AG09309 (cell line): ENCODE measurements around the gene CLDN19.
A peak's percentile ranks its signal among the peaks of the same experiment; 100 is the strongest.

Experiments used
- DNase-seq: peaks from one replicate; pipeline ENCODE4 v3.0.0-alpha.2; 2010; ENCODE audit warnings: low read depth
- H3K4me3 ChIP-seq: 2 replicates; pipeline ENCODE4 v1.5.1; 2011; ENCODE audit warnings: mild to moderate bottlenecking, low read depth, low read length, moderate library complexity; ENCODE audit not compliant: control insufficient read depth
- TF ChIP-seq, protein P1 (sequence below): IDR thresholded peaks from 2 replicates; pipeline ENCODE4 v1.5.1; 2011; ENCODE audit warnings: mild to moderate bottlenecking, low read depth, low read length, inconsistent platforms; ENCODE audit not compliant: insufficient read depth, control insufficient read depth; ENCODE audit errors: missing control alignments

CLDN19 gene

DNA sequence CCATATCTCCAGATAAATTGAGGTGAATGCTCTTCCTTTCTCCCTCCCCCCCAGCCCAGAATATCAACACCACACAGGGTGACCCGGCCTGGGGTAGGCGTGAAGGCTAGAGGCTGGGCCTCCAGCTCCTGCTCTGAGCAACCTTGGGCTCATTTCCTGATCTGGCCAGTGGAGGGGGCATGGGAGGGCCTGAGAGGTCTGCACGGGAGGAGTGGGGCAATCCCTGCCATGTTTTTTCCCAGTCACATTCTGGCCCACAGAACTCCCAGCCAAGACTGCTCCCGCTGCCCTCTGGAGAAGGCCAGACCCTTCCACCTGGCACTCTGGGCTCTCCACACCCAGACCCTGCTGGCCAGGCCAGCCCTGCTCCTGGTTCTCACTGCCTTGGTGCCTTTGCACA is 3.9 kb downstream of the CLDN19 start:
- no peak for DNase-seq
- TF ChIP-seq, protein P1, sequence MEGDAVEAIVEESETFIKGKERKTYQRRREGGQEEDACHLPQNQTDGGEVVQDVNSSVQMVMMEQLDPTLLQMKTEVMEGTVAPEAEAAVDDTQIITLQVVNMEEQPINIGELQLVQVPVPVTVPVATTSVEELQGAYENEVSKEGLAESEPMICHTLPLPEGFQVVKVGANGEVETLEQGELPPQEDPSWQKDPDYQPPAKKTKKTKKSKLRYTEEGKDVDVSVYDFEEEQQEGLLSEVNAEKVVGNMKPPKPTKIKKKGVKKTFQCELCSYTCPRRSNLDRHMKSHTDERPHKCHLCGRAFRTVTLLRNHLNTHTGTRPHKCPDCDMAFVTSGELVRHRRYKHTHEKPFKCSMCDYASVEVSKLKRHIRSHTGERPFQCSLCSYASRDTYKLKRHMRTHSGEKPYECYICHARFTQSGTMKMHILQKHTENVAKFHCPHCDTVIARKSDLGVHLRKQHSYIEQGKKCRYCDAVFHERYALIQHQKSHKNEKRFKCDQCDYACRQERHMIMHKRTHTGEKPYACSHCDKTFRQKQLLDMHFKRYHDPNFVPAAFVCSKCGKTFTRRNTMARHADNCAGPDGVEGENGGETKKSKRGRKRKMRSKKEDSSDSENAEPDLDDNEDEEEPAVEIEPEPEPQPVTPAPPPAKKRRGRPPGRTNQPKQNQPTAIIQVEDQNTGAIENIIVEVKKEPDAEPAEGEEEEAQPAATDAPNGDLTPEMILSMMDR: peak; percentile 49
- H3K4me3 ChIP-seq: no peak overlapping the region

DNA sequence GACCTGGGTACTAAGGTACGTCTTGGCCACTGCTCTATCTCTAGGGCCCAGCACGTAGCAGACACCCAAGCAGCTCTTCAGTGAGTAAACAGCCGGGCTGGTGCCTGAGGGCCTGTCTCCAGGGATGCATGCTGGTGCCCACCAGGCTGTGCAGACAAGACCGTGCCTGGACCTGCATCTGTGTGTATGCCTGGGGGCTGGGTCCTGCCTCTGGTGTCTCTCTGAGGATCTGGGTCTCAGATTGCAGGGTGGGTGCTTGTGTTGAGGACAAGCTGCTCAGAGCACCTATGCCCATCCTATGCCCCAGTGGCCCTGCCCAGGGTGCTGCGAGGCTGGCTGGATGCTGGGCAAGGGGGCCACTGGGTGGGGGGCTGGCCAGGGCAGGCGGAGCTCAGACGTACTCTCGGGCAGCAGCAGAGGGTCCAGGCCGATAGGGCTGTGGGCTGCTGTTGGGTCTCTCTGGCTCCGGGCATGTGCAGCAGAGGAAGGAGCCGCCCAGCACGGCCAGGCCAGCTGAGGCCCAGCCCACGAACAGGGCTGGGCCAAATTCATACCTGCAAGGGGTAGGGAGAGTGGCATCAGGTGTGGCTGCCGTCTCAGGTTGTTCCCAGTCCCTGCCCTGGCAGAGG is 4.4 kb downstream of the CLDN19 start:
- no peak for DNase-seq
- no peak overlapping the region for H3K4me3 ChIP-seq
- TF ChIP-seq, protein P1: no peak

DNA sequence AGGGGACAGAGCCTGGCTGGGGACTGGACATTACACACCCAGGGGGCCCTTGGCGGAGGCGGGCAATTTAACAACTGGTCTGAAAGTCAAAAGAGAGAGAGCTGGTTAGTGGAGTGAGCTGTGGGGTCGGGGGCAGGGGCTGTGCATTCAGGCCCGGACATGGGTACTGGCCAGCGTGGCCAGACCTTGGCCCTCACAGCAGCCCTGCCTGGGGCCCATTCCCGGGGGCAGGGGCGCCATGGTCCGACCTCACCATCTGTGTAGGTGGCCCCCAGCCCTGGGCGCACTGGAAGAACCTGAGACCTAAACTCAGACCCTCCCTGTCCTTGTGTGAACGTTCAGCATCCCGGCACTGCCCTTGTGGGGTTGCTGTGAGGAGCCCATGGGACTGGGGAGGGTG is 5.0 kb downstream of the CLDN19 start:
- DNase-seq: no peak
- no peak overlapping the region for H3K4me3 ChIP-seq
- TF ChIP-seq, protein P1: no peak

DNA sequence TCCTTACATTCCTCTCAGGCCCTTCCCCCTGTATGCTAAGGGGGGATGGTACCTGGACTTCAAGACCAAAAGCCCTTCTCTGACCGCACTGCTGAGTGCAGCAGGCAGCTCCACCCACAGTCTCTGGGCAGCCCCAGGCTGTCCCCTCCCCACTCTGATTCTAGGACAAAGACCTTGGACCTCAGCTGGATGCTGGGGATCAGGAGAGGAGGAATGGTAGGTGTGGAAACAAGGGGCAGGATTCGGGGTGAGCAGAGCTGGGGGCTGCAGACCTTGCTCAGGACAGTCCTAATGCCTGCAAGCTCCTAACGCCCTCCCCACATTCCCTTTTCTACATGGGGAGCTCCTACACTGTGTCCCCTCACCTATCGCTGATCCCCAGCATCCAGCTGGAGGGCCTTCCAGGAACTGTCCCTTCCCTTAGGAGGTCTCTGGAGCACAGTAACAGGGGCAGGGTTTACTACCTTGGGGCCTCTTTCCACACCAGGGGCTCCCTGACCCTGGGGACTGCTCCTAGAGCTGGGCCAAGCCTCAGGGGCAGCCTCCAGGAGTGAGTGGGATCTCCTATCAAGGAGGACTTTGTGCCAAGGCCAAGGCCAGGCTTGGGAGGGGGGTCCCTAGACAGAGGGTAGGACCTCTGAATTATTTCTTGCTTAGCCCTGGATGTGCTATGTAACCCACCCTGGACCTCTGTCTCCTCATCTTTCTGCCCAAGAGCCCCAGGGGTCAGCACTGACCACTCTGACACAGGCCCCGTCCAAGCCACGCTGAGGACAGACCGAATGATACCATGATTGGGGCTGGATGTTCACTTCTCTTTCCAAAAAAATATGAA is 5.6 kb downstream of the CLDN19 start:
- no peak overlapping the region for H3K4me3 ChIP-seq
- no peak for DNase-seq
- TF ChIP-seq, protein P1: no peak

DNA sequence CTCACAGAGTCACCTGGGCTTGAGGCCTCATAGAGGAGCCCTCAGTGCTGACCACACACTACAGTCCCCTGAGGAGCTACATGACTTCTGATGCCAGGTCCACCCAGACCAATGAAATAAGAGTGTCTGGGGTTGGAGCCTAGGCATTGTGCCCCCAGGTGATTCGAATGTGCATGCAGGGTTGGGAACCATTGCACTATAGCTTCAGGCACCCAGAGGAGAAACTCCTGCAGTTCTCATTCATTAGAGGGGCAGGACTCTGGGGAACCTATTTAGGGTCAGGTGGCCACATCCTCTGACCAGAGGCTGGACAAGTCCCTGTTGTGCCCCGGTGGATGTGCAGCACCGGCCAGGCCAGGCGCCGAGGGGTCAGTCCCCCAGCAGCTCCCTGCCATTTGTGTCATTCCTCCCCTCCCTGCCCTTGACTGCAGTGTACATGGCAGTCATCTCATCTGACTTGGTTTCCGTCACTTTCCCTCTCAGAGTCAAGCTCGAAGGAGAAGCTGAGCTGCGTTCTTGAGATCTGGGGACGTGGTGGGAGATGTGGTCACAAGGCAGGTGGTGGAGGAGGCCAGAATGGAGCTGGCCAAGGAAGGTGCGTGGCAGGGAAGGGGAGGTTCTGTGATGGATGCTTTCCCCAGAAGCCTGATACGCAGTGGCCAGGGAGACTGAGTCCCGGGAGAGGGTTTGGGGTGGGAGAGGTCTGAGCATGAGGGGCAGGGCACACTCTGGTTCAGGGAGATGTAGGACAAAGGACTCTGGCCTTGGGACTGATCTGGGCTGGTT is 6.4 kb downstream of the CLDN19 start:
- H3K4me3 ChIP-seq: no peak overlapping the region
- no peak for DNase-seq
- TF ChIP-seq, protein P1: no peak

DNA sequence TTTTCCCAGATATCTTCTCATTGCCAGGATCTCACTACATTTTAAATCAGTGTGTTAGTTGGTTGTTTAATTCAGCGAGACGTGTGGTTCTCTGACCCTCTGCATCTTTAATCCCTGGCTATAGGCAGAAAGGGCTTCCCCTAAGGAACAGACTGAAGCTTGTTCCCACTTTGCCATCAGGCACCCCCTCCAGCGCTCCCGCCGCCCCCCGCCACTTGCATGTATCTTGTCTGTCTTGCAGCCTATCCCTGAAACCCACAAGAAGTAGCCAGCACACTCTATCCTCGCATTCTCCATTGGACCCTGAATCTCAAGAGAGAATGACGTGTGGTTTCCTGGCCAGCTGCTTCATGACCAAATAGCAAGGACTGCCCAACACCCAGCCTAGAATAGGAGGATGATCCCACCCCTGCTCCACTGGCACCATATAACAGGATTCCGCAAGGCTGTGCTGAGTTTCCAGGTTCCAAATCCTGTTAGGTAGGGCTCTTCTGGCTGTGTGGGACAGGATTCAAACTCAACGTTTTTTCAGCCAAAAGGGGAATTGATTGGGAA is 7.8 kb downstream of the CLDN19 start:
- no peak for DNase-seq
- H3K4me3 ChIP-seq: no peak overlapping the region
- TF ChIP-seq, protein P1: no peak
